BE2C (cell line): Measurements from ENCODE around the gene TOPAZ1. TPM values are rescaled to one million over a fixed set of nuclear protein-coding genes. Genes with fewer than 3 reads are reported as not detected.

Experiments used
- DNase-seq: peaks from one replicate; pipeline ENCODE4 v3.0.0-alpha.2; 2020
- H3K27me3 ChIP-seq: fragments of 250-450 bp; sonication (Bioruptor Pico); 2 replicates; pipeline ENCODE4 v1.5.1; 2020; ENCODE audit warnings: mild to moderate bottlenecking
- H3K36me3 ChIP-seq: fragments of 250-450 bp; sonication (Bioruptor Pico); 2 replicates; pipeline ENCODE4 v1.5.1; 2020; ENCODE audit warnings: mild to moderate bottlenecking
- H3K4me1 ChIP-seq: fragments of 250-450 bp; sonication (Bioruptor Pico); 2 replicates; pipeline ENCODE4 v1.5.1; 2020
- H3K4me3 ChIP-seq: 2 replicates; pipeline ENCODE4 v1.5.1; 2011; ENCODE audit warnings: low read depth, low read length
- H3K9me3 ChIP-seq: fragments of 250-450 bp; sonication (Bioruptor Pico); 2 replicates; pipeline ENCODE4 v1.5.1; 2020
- polyA plus RNA-seq: library from polyadenylated mRNA; unstranded; fragments of >200 nt; gene quantifications from one replicate; pipeline ENCODE4 v1.2.1, GENCODE V29; 2012; ENCODE audit warnings: low read depth, missing spikeins; ENCODE audit not compliant: insufficient read length, insufficient read depth
- TF ChIP-seq, protein P1 (sequence below): IDR thresholded peaks from 2 replicates; pipeline ENCODE4 v1.5.1; 2012; ENCODE audit warnings: mild to moderate bottlenecking, low read depth, low read length

The TOPAZ1 gene
- polyA plus RNA-seq, result not detected

DNA sequence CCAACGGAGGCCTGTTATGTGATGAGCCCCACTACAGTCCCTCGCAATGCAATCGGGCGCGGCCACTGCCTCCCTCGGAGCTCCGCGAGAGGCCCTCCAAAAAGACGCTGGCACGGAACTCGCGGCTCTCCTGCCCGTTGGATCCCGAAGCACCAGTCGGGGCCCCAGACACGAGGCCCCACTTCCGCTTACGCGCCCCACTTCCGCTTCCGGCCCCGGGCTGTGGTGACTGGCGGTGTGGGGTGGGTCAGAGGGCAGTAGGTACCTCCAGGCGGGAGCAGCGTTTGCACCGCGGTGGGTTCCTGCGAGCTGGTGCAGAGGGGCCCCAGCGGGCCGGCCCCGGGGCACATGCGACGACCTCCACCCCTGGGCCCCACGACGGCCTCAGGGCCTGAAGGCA is at the start of gene TOPAZ1:
TOPAZ1 (plus strand) TSS at position 181 of the 400 bp plus-strand sequence; CDS start at position 349, 168 bp downstream.
- TF ChIP-seq, protein P1, sequence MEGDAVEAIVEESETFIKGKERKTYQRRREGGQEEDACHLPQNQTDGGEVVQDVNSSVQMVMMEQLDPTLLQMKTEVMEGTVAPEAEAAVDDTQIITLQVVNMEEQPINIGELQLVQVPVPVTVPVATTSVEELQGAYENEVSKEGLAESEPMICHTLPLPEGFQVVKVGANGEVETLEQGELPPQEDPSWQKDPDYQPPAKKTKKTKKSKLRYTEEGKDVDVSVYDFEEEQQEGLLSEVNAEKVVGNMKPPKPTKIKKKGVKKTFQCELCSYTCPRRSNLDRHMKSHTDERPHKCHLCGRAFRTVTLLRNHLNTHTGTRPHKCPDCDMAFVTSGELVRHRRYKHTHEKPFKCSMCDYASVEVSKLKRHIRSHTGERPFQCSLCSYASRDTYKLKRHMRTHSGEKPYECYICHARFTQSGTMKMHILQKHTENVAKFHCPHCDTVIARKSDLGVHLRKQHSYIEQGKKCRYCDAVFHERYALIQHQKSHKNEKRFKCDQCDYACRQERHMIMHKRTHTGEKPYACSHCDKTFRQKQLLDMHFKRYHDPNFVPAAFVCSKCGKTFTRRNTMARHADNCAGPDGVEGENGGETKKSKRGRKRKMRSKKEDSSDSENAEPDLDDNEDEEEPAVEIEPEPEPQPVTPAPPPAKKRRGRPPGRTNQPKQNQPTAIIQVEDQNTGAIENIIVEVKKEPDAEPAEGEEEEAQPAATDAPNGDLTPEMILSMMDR, result no peak
- Histone ChIP-seq H3K4me3 (no peak within 1 kb of the TSS), H3K27me3 (no peaks in the 10 kb centered on the region), H3K4me1 (no peaks in the 10 kb centered on the region), H3K9me3 (no peaks in the 10 kb centered on the region), H3K36me3 (no peaks in the 10 kb centered on the region)
- no peak for DNase-seq

DNA sequence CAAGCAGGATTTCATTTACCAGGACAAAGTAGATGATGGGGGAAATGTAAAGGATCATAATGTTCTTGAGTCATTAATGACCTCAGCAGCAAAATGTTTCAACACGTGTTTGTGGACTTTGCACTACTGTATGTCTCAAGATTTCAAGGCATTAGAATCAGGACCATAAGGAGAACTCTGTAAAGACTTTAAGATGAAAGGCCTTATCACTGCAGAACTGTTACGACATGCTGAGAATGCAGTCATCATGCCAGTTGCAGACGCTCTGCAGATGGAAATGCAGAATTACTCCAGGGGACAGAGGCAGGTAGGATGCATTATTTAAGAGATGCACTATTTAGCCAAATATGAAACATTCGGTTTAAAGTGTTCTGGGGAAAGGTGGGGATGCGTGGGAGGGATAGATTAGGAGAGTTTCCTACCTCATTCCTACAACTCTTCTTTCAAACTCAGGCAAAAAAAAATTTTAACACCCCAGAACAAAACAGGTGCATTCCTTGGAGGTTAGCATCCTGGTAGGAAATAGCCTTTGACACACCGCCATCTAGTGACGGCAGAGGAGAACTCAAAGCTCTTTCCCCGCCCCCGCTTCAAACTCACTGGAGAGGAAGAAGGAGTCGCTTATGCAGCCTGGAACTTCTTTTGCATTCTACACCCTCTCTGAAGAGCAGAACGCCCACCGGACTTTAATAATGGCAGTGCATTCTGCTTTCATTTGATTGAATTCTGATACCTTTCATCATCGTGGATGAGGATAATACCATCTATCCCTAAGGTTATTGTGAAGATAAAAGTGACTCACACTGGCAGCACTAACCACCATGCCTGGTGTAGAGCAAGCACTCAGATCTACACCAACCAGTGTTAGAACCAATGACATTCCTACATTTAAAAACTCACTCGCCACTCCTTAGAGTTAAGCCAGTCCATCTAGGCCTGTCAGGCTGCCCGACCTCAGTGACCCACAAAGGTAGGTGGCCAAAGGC is 43.1 kb upstream of the TOPAZ1 start:
- no peak overlapping the region for H3K4me3 ChIP-seq
- no peaks in the 10 kb centered on the region for H3K27me3 ChIP-seq
- TF ChIP-seq, protein P1, result peak; percentile 74
- H3K4me1 ChIP-seq, result no peaks in the 10 kb centered on the region
- H3K9me3 ChIP-seq, result no peaks in the 10 kb centered on the region
- H3K36me3 ChIP-seq, result no peaks in the 10 kb centered on the region
- DNase-seq, result peak; percentile 64

- no peaks in the 10 kb centered on the region for H3K4me1 ChIP-seq
- no peaks in the 10 kb centered on the region for H3K36me3 ChIP-seq
- no peaks in the 10 kb centered on the region for H3K27me3 ChIP-seq
- TF ChIP-seq, protein P1, result no peak
- no peak overlapping the region for H3K4me3 ChIP-seq
- no peak for DNase-seq
- no peaks in the 10 kb centered on the region for H3K9me3 ChIP-seq
These were observed 35.4 kb upstream of the TOPAZ1 start for GRCh38 chr3:44206261-44206660.

GRCh38 chr3:44206862-44207652 is 34.6 kb upstream of the TOPAZ1 start:
- H3K4me3 ChIP-seq, result no peak overlapping the region
- no peak for DNase-seq
- H3K27me3 ChIP-seq, result no peaks in the 10 kb centered on the region
- no peaks in the 10 kb centered on the region for H3K4me1 ChIP-seq
- TF ChIP-seq, protein P1, result no peak
- H3K9me3 ChIP-seq, result no peaks in the 10 kb centered on the region
- no peaks in the 10 kb centered on the region for H3K36me3 ChIP-seq

DNA sequence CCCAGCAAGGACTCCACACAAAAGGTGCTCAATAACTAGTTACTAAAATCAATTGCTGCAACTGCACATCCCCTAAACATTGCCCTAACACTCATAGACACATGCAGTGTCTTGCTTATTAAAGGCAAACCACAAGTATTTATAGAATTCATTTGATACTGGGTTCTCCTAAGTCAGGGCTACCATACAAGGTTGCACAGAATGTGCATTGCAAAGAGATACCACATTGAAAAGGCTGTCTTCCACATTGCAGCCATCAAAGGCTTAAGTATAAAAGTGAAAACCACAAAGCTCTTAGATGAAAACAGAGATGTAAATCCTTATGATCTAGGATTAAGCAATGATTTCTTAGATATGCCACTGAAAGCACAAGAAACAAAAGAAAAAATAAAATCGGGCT is 33.6 kb upstream of the TOPAZ1 start:
- no peak for DNase-seq

More for the DNA sequence above, 33.6 kb upstream of the TOPAZ1 start:
- TF ChIP-seq, protein P1, result no peak
- Histone ChIP-seq H3K27me3 (no peaks in the 10 kb centered on the region), H3K4me1 (no peaks in the 10 kb centered on the region), H3K36me3 (no peaks in the 10 kb centered on the region), H3K9me3 (no peaks in the 10 kb centered on the region), H3K4me3 (no peak overlapping the region)
